Breast epithelium (tissue), 4 donors: ENCODE results near the gene ABTB1. TPM values are rescaled to one million over a fixed set of nuclear protein-coding genes. Genes with fewer than 3 reads are reported as not detected.

Experiments
- DNase-seq, 2 donors: peaks; one replicate each; pipeline ENCODE4 v3.0.0-alpha.2; 2019; ENCODE audit warnings: low spot score in 2 of 2
- H3K27ac ChIP-seq, 2 donors: fragments of 200-600 bp; sonication (generic) in 1 of 2; one replicate each; pipeline ENCODE4 v1.5.1; 2016 to 2019; ENCODE audit warnings: mild to moderate bottlenecking in 1 of 2
- H3K27me3 ChIP-seq, 2 donors: fragments of 200-600 bp; sonication (generic) in 1 of 2; one replicate each; pipeline versions ENCODE4 v1.5.1 to v1.6.0; 2017 to 2019; ENCODE audit warnings: control low read depth in 1 of 2, mild to moderate bottlenecking in 1 of 2
- H3K36me3 ChIP-seq: fragments of 200-600 bp; one replicate; pipeline ENCODE4 v1.5.1; 2019
- H3K4me1 ChIP-seq, 2 donors: fragments of 200-600 bp; sonication (generic); one replicate each; pipeline ENCODE4 v1.5.1; 2016 to 2019; ENCODE audit warnings: control low read depth in 1 of 2
- H3K4me3 ChIP-seq, 3 donors: fragments of 200-600 bp; sonication (generic); 1 replicate in 2 of 3; 2 replicates in 1 of 3; pipeline ENCODE4 v1.5.1; 2016 to 2019; ENCODE audit warnings: mild to moderate bottlenecking in 3 of 3, moderate library complexity in 2 of 3
- H3K9me3 ChIP-seq, 2 donors: fragments of 200-600 bp; sonication (generic) in 1 of 2; one replicate each; pipeline ENCODE4 v1.5.1; 2016 to 2019; ENCODE audit warnings: control low read depth in 1 of 2
- CTCF ChIP-seq, 3 donors: fragments of 450-650 bp; IDR thresholded peaks; one replicate each; pipeline ENCODE4 v1.5.1; 2016 to 2017; ENCODE audit warnings: antibody characterized with exemption in 3 of 3, mild to moderate bottlenecking in 3 of 3, moderate library complexity in 3 of 3
- POLR2A ChIP-seq: fragments of 450-650 bp; IDR thresholded peaks from one replicate; pipeline ENCODE4 v1.6.1; 2016; ENCODE audit warnings: antibody characterized with exemption, mild to moderate bottlenecking, moderate library complexity
- POLR2AphosphoS5 ChIP-seq, 3 donors: sonication (generic); formaldehyde crosslinking; IDR thresholded peaks; one replicate each; pipeline ENCODE4 v1.6.1; 2017; ENCODE audit warnings: antibody characterized with exemption in 3 of 3
- intact Hi-C: fragments of 100-400 bp; cut with DNase I; formaldehyde crosslinking; loops from one replicate; pipeline ENCODE4 v1.15.1; 2023; ENCODE audit warnings: low total_unique reads
- total RNA-seq, 3 donors: library from RNA; depleted of rRNA; stranded (reverse); fragments of >200 nt; gene quantifications; one replicate each; pipeline ENCODE4 v1.1.0, GENCODE V29; 2016

ABTB1 gene
- total RNA-seq, 3 donors from 2014 or later, result 32.0 to 43.6 (median 40.2) TPM

GRCh38 chr3:127687228-127687737 is 14.5 kb downstream of the ABTB1 start:
- no peaks in the 10 kb centered on the region for H3K9me3 ChIP-seq
- no peaks in the 10 kb centered on the region for H3K27me3 ChIP-seq
- no peaks in the 10 kb centered on the region for H3K36me3 ChIP-seq
- no peak overlapping the region for H3K27ac ChIP-seq
- H3K4me1 ChIP-seq, result no peaks in the 10 kb centered on the region
- intact Hi-C loops, result no loop called here
- TF ChIP-seq POLR2AphosphoS5 (IDR thresholded peaks at IDR 0.05), result no peak
- TF ChIP-seq CTCF (IDR thresholded peaks at IDR 0.05), result no peak
- no peak for TF ChIP-seq POLR2A
- DNase-seq, result no peak
- no peak overlapping the region for H3K4me3 ChIP-seq

- DNase-seq, result peak in 1 of 2 donors; percentile 45
- intact Hi-C loops, result no loop called here
- TF ChIP-seq CTCF (IDR thresholded peaks at IDR 0.05) (no peak), POLR2A (no peak), POLR2AphosphoS5 (IDR thresholded peaks at IDR 0.05) (no peak)
- no peak overlapping the region for H3K4me3 ChIP-seq
- no peaks in the 10 kb centered on the region for H3K9me3 ChIP-seq
- no peaks in the 10 kb centered on the region for H3K4me1 ChIP-seq
- no peaks in the 10 kb centered on the region for H3K27me3 ChIP-seq
- H3K36me3 ChIP-seq, result no peaks in the 10 kb centered on the region
- no peak overlapping the region for H3K27ac ChIP-seq
These were observed 15.3 kb downstream of the ABTB1 start for GRCh38 chr3:127688022-127688415.

GRCh38 chr3:127688416-127689265 is 15.9 kb downstream of the ABTB1 start:
- DNase-seq, result peak in 1 of 2 donors; percentile 25
- intact Hi-C loops, result no loop called here
- Histone ChIP-seq H3K27ac (no peak overlapping the region), H3K9me3 (no peaks in the 10 kb centered on the region), H3K4me3 (no peak overlapping the region), H3K36me3 (no peaks in the 10 kb centered on the region), H3K27me3 (no peaks in the 10 kb centered on the region), H3K4me1 (no peaks in the 10 kb centered on the region)
- TF ChIP-seq POLR2AphosphoS5 (IDR thresholded peaks at IDR 0.05) (no peak), POLR2A (no peak), CTCF (IDR thresholded peaks at IDR 0.05) (no peak)

- no peak overlapping the region for H3K27ac ChIP-seq
These were observed 16.6 kb downstream of the ABTB1 start for GRCh38 chr3:127689266-127689860.

More at GRCh38 chr3:127689266-127689860, 16.6 kb downstream of the ABTB1 start:
- no peaks in the 10 kb centered on the region for H3K4me1 ChIP-seq
- no peaks in the 10 kb centered on the region for H3K36me3 ChIP-seq
- intact Hi-C loops, result no loop called here
- H3K27me3 ChIP-seq, result no peaks in the 10 kb centered on the region
- no peaks in the 10 kb centered on the region for H3K9me3 ChIP-seq
- DNase-seq, result peak in 1 of 2 donors; percentile 27
- no peak overlapping the region for H3K4me3 ChIP-seq
- no peak for TF ChIP-seq CTCF (IDR thresholded peaks at IDR 0.05)
- no peak for TF ChIP-seq POLR2AphosphoS5 (IDR thresholded peaks at IDR 0.05)
- TF ChIP-seq POLR2A, result no peak
